HG03469 (cell line): ENCODE measurements around the gene TNFRSF14.
"Not testable (repeated sequence)": the region's sequence is repeated elsewhere in the genome, so short reads cannot be mapped to it uniquely, and the experiment has no call there.

Experiments used
- ATAC-seq: cut with Tn5 transposase; IDR thresholded peaks from one replicate; pipeline ENCODE4 v1.9.1; 2021; ENCODE audit warnings: mild to moderate bottlenecking, moderate library complexity, moderate number of reproducible peaks; ENCODE audit not compliant: unreplicated experiment

Gene TNFRSF14

DNA sequence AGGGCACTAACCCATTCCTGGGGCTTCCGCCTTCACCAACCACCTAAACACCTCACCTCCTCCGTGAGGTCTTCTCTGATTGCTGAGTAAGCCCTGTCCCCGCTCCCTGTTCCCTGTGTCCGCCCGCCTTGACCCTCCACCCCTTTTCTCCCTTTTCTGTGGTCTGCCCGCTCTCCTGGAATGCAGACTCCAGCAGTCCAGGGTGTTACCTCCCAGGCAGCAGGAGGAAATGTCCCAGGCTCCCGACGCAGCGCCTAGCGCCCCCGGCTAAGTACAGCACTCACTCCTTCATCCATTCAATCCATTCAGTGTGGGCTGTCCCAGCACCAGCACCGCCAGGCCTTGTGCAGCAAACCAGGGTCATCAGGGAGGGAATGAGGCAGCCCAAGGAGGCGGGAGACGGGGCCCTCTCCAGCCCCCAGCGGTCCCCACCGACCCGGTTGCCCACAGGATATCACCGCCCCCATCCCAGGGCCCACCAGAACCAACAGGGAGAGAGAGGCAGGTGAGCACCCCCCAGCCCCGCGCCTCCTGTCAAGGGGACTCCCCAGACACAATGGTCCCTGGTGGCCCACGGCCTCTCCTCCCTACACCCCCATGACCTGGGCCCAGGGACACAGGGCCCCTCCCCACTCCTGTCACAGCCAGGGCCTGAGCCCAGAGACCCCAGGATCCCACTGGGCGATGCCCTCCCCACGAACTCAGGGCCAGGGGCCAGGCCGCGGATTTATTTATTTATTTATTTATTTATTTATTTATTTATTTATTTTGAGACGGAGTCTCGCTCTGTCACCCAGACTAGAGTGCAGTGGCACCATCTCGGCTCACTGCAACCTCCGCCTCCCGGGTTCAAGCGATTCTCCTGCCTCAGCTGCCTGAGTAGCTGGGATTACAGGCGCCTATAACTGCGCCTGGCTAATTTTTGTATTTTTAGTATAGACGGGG is 10.2 kb downstream of the TNFRSF14 start:
- no peak for ATAC-seq

DNA sequence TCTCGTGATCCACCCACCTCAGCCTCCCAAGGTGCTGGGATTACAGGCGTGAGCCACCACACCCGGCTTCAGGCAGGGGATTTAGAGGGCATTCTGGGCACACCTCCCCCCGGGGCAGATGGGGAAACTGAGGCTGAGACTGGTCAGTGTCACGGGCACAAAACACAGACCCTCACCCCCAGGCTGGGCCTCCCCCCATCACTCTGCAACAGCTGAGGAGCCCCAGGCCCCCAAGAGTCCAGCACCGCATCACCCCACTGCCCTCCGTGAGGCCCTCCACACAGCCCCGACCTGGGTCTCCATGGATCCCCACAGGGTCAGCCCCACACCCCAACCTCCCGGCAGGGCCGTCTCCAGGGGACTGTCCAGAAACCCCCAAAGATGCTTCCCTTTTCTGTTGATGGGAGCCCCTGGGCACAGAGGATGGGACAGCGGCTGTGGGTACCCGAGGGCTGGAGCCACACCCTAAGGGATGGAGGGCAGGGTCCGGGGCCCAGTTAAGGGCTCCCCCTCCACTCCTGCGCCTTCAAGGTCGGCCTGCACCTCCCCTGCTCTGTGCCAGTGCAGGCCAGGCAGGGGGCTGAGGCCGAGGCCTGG is 11.0 kb downstream of the TNFRSF14 start:
- no peak for ATAC-seq

GRCh38 chr1:2568187-2568816 is 12.1 kb downstream of the TNFRSF14 start:
- not testable (repeated sequence) for ATAC-seq

DNA sequence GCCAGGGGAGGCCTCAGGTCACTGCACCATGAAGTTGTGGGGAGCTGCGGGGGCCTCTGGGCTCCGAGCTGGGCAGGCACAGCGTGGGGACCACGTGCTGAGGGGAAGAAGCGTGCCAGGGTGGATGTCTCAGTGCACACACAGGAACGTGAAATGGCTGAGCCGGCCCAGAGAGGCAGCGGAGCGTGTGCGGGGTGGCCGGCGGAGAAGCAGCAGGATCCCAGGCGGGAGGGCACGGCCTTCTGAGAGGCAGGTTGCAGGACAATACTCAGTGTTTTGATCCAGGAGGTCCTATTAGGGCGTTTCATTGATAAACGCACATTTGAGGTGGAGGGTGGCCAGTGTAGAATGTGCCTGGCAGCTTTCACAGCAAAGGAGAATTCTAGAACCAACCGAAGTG is 12.9 kb downstream of the TNFRSF14 start:
- ATAC-seq: no peak

- ATAC-seq: not testable (repeated sequence)
Measured at GRCh38 chr1:2569703-2570102, 13.5 kb downstream of the TNFRSF14 start.

GRCh38 chr1:2570332-2570731 is 14.2 kb downstream of the TNFRSF14 start:
- no peak for ATAC-seq

- ATAC-seq: no peak
Measured at GRCh38 chr1:2571348-2571747, 15.2 kb downstream of the TNFRSF14 start.

DNA sequence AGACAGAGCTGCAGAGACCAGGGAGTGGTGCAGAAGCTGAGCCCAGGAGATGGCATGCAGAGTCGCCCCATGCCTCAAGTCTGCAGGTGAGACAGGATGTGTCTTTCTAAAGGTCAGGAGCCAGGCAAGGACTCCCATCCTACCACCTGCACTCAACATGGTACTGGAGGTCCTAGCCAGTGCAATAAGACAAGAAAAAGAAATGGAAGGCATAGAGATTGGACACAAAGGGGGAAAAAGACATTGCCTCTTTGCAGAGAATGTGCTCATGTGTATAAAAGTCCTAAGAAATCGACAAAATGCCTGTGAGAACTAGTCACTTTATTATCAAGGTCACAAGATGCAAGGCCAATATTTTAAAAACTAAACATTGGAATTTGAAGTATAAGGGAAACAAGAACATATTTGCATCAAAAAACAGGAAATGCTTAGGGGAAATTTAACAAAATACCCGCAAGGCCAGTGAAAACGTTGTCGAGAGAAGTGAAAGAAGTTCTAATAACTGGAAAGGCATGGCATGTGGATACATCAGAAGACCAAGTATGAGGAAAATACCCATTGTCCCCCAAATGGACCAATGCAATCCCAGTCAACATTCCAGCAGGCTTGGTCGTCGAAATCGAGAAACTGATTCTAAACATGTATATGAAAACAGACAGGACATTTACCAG is 17.2 kb downstream of the TNFRSF14 start:
- no peak for ATAC-seq

DNA sequence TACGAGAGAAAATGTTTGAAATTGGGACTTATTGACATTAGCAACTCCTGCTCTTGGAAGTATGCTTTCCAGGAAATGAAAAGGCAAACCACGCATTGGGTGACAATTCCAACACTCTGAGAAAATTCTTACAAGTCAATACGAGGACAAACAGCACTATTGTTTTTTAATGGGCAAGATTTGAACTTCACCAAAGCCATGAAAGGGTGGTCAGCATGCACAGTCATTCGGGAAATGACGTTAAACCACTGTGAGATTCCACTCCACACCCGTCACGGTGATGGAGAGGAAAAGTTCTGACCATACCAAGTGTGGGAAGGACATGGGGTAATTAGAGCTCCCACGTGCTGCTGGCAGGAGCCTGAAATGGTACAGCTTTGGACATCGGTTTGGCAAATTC is 18.2 kb downstream of the TNFRSF14 start:
- no peak for ATAC-seq

DNA sequence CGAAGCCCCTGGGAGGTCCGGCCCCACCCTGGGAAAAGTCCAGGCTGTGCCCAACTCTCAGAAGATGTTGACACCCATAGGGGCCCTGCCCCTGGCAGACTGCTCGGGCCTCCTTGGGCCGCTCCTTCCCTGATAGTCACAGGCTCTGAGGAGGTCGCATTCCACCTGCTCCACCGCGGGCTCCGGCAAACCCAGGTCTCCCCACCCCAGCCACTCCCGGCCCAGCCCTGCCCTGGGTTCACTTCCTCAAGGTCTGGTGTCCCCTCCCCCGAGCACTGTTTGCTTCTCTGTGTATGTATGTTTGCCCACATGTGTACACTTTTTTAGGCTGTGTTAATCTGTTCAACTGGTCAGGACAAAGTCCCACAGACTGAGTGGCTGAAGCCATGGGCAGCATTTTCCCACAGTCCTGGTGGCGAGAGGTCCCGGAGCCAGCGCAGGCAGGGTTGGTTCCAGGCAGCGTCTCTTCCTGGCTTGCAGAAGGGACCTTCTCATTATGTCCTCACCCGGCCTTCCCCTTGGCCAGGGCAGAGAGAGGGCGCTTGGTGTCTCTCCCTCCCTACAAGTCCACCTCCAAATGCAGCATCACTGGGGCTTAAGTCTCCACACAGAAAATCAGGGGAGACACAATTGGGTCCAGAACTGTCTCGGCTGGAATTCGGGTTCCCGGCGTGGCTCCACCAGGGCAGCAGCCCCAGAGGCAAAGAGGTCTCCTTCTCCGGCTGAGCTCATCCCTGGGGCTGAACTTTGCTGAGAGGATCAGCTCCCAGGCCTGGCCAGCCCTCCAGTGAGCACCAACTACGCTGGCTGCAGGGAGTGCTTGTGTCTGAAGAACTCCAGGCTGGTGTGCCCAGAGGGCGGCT is 19.9 kb downstream of the TNFRSF14 start:
- ATAC-seq: no peak

DNA sequence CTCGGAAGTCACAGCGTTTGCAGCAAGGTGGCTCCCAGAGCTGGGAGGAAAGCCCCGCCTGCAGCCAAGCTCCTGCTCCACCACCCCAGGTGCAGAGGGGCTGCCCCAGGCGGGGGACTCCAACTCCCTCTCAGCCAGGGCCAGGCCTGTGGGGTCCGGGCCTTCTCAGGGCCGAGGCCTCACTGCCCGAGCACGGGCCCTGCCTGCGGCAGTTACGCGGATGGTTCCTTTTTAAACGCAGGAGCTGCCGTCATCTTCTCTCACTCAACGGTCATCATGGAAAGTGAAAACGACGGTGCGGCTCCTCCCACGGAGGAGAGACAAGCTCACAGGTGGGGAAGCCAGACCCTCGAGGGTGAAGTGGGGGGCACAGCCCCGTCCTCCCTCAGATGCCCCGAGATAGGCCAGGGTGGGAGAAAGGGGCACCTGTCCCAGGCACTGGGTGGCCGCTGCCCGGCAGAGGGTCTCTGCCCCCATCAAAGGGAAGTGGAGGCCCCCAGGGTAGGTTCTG is 21.4 kb downstream of the TNFRSF14 start:
- ATAC-seq: not testable (repeated sequence)

DNA sequence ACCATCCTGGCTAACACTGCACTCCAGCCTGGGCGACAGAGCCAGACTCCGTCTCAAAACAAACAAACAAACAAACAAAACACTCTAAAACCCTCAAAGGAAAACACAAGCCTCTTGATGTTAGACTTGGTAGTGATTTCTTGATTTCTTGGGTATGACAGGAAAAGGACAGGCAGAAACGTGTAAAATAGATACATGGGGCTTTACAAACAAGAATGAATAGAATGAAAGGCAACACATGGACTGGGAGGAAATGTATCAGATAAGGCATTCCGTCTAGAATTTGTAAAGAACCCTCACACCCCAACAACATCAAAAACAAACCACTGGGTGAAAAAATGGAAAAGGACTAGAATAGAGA is 22.6 kb downstream of the TNFRSF14 start:
- ATAC-seq: no peak

GRCh38 chr1:2580691-2581090 is 24.5 kb downstream of the TNFRSF14 start:
- ATAC-seq: no peak

GRCh38 chr1:2582391-2582790 is 26.2 kb downstream of the TNFRSF14 start:
- ATAC-seq: no peak

- no peak for ATAC-seq
Measured at GRCh38 chr1:2583331-2583791, 27.2 kb downstream of the TNFRSF14 start.

DNA sequence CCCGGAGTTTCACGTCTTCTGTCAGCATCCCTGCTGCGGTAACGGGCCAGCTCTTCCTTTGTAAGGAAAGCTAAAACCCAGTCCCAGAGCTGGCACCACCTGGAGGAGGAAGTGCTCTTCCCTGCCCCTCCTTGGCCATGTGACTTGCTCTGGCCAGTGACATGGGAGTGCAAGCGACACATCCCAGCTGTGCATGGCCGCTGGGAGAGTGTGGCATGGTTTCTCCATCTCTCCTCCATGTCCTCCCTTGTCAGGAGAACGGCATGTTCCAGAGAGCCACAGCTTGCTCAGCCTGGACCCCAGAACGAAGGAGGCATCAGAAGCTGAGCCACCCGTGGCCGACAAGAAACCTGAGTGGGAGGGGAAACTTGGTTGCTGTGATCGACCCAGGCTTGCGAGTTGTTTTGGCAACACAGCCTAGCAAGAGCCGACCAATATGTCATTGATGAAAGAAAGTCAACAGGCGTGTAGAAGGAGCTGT is 27.7 kb downstream of the TNFRSF14 start:
- no peak for ATAC-seq

- ATAC-seq: no peak
Measured at GRCh38 chr1:2584686-2585317, 28.6 kb downstream of the TNFRSF14 start.

DNA sequence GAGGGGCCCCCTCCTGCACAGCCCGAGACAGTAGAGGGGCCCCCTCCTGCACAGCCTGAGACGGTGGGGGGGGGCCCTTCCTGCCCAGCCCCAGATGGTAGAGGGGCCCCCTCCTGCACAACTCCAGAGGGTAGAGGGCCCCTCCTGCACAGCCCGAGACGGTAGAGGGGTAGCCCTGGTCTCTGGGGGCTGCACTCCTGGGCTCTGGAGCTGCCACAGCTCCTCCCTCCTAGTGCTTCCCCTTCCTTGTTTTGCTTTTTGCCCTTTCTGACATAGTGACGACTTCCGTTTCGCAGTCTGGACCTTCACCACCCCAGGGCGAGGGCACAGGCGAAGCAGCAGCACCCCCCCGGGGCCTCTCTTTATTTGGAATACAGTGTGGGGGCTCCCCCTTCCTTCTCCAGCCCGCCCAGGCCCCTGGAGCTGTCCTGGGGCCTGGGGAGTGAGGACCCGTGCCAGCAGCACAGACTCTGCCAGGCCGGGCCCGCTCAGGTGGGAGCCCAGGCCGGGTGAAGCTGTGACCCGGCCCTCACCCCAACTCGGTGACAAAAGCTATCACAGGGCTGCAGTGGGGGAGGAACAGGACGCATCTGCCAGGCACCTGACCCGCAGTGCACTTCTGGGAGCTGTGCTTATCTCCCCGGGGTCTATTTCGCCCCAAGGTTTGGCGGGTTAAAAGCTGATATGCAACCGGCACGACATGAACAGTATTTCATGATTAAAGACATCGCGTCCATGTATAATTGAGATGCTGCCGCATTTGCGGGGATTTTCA is 29.3 kb downstream of the TNFRSF14 start:
- ATAC-seq: no peak
